Spleen (tissue), 7 donors: ENCODE measurements around the gene SUGP2.

Experiments
- CTCF ChIP-seq, 11 experiments: fragments of 200-600 bp in 7 of 11; fragments of 450-650 bp in 4 of 11; sonication (generic) in 4 of 11; IDR thresholded peaks in 8 of 11; conservative IDR thresholded peaks in 3 of 11; 1 replicate in 7 of 11; 2 replicates in 4 of 11; pipeline versions ENCODE4 v1.4.0 to v1.8.0; 2016 to 2021; ENCODE audit warnings: antibody characterized with exemption in 11 of 11, inconsistent platforms in 4 of 11, mild to moderate bottlenecking in 1 of 11
- POLR2A ChIP-seq, 3 donors: fragments of 450-650 bp; IDR thresholded peaks; one replicate each; pipeline ENCODE4 v1.5.1; 2017; ENCODE audit warnings: antibody characterized with exemption in 3 of 3, mild to moderate bottlenecking in 1 of 3
- donor health status: DM: no; HTN: no; CAD: no; lungs with moderate emphysema.
- donor health status: DM: no; HTN: no; CAD: no.
- donor health status: DM: no; HTN: no; CAD: no.

GRCh38 chr19:19052921-19053320 is 19.6 kb upstream of the SUGP2 start:
- TF ChIP-seq POLR2A (IDR thresholded peaks at IDR 0.05) (no peak), CTCF (IDR thresholded peaks at IDR 0.05 in 8 of 11, conservative IDR thresholded peaks at IDR 0.05 in 3 of 11) (no peak)
